GM18507 (cell line): ENCODE results near the gene MSN.
"Not testable (repeated sequence)": the region's sequence is repeated elsewhere in the genome, so short reads cannot be mapped to it uniquely, and the experiment has no call there.

ENCODE experiments used
- DNase-seq: peaks from one replicate; pipeline ENCODE4 v3.0.0; 2011; ENCODE audit warnings: low read depth; ENCODE audit not compliant: insufficient read length; ENCODE audit errors: extremely low spot score
- FAIRE-seq: peaks from 2 replicates; lab custom pipeline; 2011; peaks lifted over from hg19 to GRCh38; lab: Jason Lieb, UNC

The MSN gene

GRCh38 chrX:65667503-65668376 lies at the start of gene MSN:
MSN (plus strand) TSS chrX:65667654; CDS start chrX:65667842, 188 bp downstream.
- peak; percentile 98 for FAIRE-seq
- DNase-seq, result peak; percentile 37

- not testable (repeated sequence) for FAIRE-seq
Observed at GRCh38 chrX:65620096-65620705, 47.3 kb upstream of the MSN start.

GRCh38 chrX:65630771-65631170 lies 36.7 kb upstream of the MSN start:
- FAIRE-seq, result no peak

More at GRCh38 chrX:65620096-65620705, 47.3 kb upstream of the MSN start:
- not testable (repeated sequence) for DNase-seq

GRCh38 chrX:65633826-65634225 lies 33.6 kb upstream of the MSN start:
- FAIRE-seq (no peak), DNase-seq (no peak)

More at GRCh38 chrX:65630771-65631170, 36.7 kb upstream of the MSN start:
- DNase-seq, result no peak

GRCh38 chrX:65634732-65635131 lies 32.7 kb upstream of the MSN start:
- FAIRE-seq, result no peak
- no peak for DNase-seq

GRCh38 chrX:65635378-65635777 lies 32.1 kb upstream of the MSN start:
- FAIRE-seq (no peak), DNase-seq (no peak)

- no peak for FAIRE-seq
- no peak for DNase-seq
Observed at GRCh38 chrX:65635822-65636221, 31.6 kb upstream of the MSN start.

GRCh38 chrX:65636261-65636660 lies 31.2 kb upstream of the MSN start:
- peak; percentile 26 for FAIRE-seq
- DNase-seq, result not testable (repeated sequence)

GRCh38 chrX:65637335-65637734 lies 30.1 kb upstream of the MSN start:
- DNase-seq, result no peak
- FAIRE-seq, result no peak

- no peak for FAIRE-seq
Observed at GRCh38 chrX:65642914-65643491, 24.5 kb upstream of the MSN start.

GRCh38 chrX:65643531-65644052 lies 23.9 kb upstream of the MSN start:
- DNase-seq, result no peak
- FAIRE-seq, result no peak

More at GRCh38 chrX:65642914-65643491, 24.5 kb upstream of the MSN start:
- DNase-seq, result no peak

- DNase-seq (no peak), FAIRE-seq (no peak)
Observed at GRCh38 chrX:65644621-65645289, 22.7 kb upstream of the MSN start.

GRCh38 chrX:65647801-65648200 lies 19.7 kb upstream of the MSN start:
- no peak for FAIRE-seq
- DNase-seq, result no peak

- no peak for DNase-seq
- FAIRE-seq, result no peak
Observed at GRCh38 chrX:65652098-65652497, 15.4 kb upstream of the MSN start.

- not testable (repeated sequence) for DNase-seq, FAIRE-seq
Observed at GRCh38 chrX:65657009-65657441, 10.4 kb upstream of the MSN start.

GRCh38 chrX:65657659-65658058 lies 9.8 kb upstream of the MSN start:
- no peak for FAIRE-seq

GRCh38 chrX:65658229-65658628 lies 9.2 kb upstream of the MSN start:
- no peak for DNase-seq
- no peak for FAIRE-seq

More at GRCh38 chrX:65657659-65658058, 9.8 kb upstream of the MSN start:
- DNase-seq, result no peak

GRCh38 chrX:65667157-65667502 lies 324 bp upstream of the MSN start:
- no peak for DNase-seq
- no peak for FAIRE-seq
